Osteocyte (in vitro differentiated cells): Measurements from ENCODE around the gene ATP8B4. TPM values are rescaled to one million over a fixed set of nuclear protein-coding genes. Genes with fewer than 3 reads are reported as not detected.

Source experiments
- DNase-seq: peaks from one replicate; pipeline ENCODE4 v3.0.0; 2021; ENCODE audit warnings: mixed read lengths; ENCODE audit not compliant: unreplicated experiment; ENCODE audit errors: extremely low spot score
- H3K27ac Mint-ChIP-seq: one replicate; pipeline ENCODE4 v1.8.0; 2021; ENCODE audit warnings: mild to moderate bottlenecking, mixed read lengths; ENCODE audit not compliant: unreplicated experiment
- H3K27me3 Mint-ChIP-seq: one replicate; pipeline ENCODE4 v1.8.0; 2021; ENCODE audit warnings: mixed read lengths; ENCODE audit not compliant: unreplicated experiment
- H3K36me3 Mint-ChIP-seq: one replicate; pipeline ENCODE4 v1.8.0; 2021; ENCODE audit warnings: mixed read lengths; ENCODE audit not compliant: unreplicated experiment
- H3K4me1 Mint-ChIP-seq: one replicate; pipeline ENCODE4 v1.8.0; 2021; ENCODE audit warnings: mixed read lengths; ENCODE audit not compliant: unreplicated experiment
- H3K4me3 Mint-ChIP-seq: one replicate; pipeline ENCODE4 v1.8.0; 2021; ENCODE audit warnings: mild to moderate bottlenecking, moderate library complexity, mixed read lengths; ENCODE audit not compliant: unreplicated experiment
- H3K9me3 Mint-ChIP-seq: one replicate; pipeline ENCODE4 v1.8.0; 2021; ENCODE audit warnings: mixed read lengths; ENCODE audit not compliant: unreplicated experiment
- total RNA-seq: library from RNA; stranded (reverse); gene quantifications from 2 replicates; pipeline ENCODE4 v1.2.1, GENCODE V29; 2021
- TF ChIP-seq, protein P1 (sequence below): fragments of 200-600 bp; sonication (generic); IDR thresholded peaks from 2 replicates; pipeline ENCODE4 v1.5.0; 2021; ENCODE audit warnings: antibody characterized with exemption, mild to moderate bottlenecking, moderate library complexity

Gene ATP8B4
- total RNA-seq, 1 donor from 2014 or later = not detected

DNA sequence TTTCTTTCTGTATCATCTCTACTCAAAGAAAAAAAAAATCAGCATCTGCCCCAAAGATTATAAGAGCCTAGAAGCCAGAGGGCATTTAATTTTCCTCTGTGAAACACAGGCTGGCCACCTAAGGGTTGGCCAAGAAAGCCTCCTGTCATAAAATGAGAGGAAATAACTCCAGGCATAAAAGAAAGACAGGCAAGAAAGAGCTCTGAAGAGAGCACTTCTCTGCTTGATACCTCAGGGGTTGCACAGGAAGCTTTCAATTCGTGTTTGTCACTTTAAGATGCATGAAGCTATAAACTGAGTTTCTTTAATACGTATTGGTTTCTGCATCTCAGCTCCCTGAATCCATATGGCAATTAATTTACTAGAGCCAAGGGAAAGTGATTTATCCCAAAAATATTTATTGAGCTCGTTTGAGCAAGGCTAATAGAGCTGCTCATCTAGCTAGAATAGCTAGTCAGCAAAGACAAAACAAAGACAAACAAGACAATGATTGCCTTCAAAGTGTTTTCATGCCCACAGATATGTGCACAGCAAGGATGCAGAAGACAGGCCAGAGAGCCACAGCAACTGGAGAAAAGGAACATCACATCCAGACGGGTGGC is 35.5 kb downstream of the ATP8B4 start:
- Mint-ChIP-seq H3K36me3 (no peaks in the 10 kb centered on the region), H3K27ac (no peak overlapping the region), H3K4me3 (no peak overlapping the region), H3K4me1 (no peaks in the 10 kb centered on the region), H3K27me3 (peaks cover 18% of the 10 kb centered on the region), H3K9me3 (no peaks in the 10 kb centered on the region)
- TF ChIP-seq, protein P1, sequence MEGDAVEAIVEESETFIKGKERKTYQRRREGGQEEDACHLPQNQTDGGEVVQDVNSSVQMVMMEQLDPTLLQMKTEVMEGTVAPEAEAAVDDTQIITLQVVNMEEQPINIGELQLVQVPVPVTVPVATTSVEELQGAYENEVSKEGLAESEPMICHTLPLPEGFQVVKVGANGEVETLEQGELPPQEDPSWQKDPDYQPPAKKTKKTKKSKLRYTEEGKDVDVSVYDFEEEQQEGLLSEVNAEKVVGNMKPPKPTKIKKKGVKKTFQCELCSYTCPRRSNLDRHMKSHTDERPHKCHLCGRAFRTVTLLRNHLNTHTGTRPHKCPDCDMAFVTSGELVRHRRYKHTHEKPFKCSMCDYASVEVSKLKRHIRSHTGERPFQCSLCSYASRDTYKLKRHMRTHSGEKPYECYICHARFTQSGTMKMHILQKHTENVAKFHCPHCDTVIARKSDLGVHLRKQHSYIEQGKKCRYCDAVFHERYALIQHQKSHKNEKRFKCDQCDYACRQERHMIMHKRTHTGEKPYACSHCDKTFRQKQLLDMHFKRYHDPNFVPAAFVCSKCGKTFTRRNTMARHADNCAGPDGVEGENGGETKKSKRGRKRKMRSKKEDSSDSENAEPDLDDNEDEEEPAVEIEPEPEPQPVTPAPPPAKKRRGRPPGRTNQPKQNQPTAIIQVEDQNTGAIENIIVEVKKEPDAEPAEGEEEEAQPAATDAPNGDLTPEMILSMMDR = no peak
- no peak for DNase-seq

DNA sequence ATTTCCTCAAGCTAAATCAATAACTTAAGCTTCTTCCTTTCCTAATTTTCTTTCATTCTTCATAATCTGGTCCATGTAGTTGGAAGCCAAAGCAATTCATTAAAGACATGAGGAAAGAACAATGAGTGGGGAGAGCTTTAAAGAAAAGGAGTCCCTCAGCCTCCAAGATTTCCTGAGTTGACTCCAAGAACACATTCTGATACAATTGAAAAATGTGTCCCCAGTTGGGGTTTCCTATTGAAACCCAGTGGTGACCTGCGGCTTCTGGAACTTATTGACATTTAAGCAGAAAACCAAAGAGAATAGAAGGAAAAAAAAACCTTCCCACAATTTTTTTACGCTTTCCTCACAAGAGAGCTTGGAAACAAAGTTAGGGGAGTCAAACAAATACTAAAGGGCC is 37.0 kb downstream of the ATP8B4 start:
- no peak overlapping the region for H3K27ac Mint-ChIP-seq
- peaks cover 17% of the 10 kb centered on the region for H3K27me3 Mint-ChIP-seq
- TF ChIP-seq, protein P1 = no peak
- no peak for DNase-seq
- H3K4me1 Mint-ChIP-seq = no peaks in the 10 kb centered on the region
- H3K4me3 Mint-ChIP-seq = no peak overlapping the region
- no peaks in the 10 kb centered on the region for H3K36me3 Mint-ChIP-seq
- H3K9me3 Mint-ChIP-seq = no peaks in the 10 kb centered on the region

GRCh38 chr15:50077651-50078050 is 41.4 kb downstream of the ATP8B4 start:
- Mint-ChIP-seq H3K36me3 (no peaks in the 10 kb centered on the region), H3K9me3 (no peaks in the 10 kb centered on the region), H3K4me3 (no peak overlapping the region), H3K27ac (no peak overlapping the region), H3K4me1 (no peaks in the 10 kb centered on the region), H3K27me3 (peaks cover 25% of the 10 kb centered on the region)
- TF ChIP-seq, protein P1 = no peak
- no peak for DNase-seq

DNA sequence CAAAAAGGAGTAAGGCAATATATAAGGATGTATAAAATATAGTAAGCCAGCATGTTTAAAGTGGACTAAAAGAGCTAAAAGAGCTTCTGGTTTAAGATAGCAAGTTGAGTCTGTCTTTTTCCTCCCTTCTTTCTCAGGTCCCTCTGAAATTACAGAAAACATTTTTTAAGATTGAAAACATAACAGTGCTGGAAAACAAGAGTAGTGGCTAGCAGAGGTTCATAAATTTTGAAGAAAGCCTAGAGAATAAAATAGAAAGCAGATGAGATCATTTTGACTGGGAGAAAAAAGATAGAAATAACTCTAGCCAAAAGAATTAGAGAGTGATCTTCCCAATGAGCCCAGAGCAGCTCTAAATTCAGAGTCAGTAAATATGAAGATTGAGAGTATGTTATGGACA is 41.9 kb downstream of the ATP8B4 start:
- DNase-seq = no peak
- Mint-ChIP-seq H3K4me3 (no peak overlapping the region), H3K4me1 (no peaks in the 10 kb centered on the region), H3K27ac (no peak overlapping the region), H3K9me3 (no peaks in the 10 kb centered on the region), H3K36me3 (no peaks in the 10 kb centered on the region), H3K27me3 (peaks cover 24% of the 10 kb centered on the region)
- TF ChIP-seq, protein P1 = no peak

DNA sequence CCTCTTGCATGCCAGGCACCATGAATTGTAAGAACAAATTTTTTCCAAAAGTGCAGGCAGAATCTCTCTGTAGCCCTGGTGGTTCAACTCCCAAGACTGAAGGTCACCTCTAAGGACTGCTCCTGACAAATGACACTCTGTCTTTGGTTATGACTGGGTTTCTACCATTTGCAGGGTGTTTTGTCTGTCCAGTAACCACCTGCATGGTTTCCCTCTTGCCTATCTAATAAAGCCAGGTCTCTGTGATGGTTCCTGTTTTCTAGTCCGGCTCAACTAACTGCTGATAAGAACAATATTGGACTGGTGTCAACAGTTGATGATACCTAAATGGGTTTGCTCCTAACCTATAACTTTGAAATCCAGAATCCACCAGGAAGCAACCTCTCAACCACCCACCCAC is 43.7 kb downstream of the ATP8B4 start:
- TF ChIP-seq, protein P1 = no peak
- Mint-ChIP-seq H3K36me3 (no peaks in the 10 kb centered on the region), H3K27me3 (peaks cover 24% of the 10 kb centered on the region)

More for the DNA sequence above, 43.7 kb downstream of the ATP8B4 start:
- Mint-ChIP-seq H3K4me3 (no peak overlapping the region), H3K4me1 (no peaks in the 10 kb centered on the region), H3K9me3 (no peaks in the 10 kb centered on the region), H3K27ac (no peak overlapping the region)
- DNase-seq = no peak
